HepG2 (cell line): Measurements from ENCODE around the gene TRMT1. TPM values are rescaled to one million over a fixed set of nuclear protein-coding genes. Genes with fewer than 3 reads are reported as not detected.
A peak's percentile ranks its signal among the peaks of the same experiment; 100 is the strongest.

Experiments
- CHD2 ChIP-seq: IDR thresholded peaks from 2 replicates; pipeline ENCODE4 v1.6.1; 2011; ENCODE audit warnings: low read depth, low read length, improper control_type of control experiment
- FUBP1 ChIP-seq: sonication (generic); formaldehyde crosslinking; IDR thresholded peaks from 2 replicates; pipeline ENCODE4 v1.5.1; 2020; ENCODE audit warnings: missing genetic modification reagents, mild to moderate bottlenecking, borderline replicate concordance
- KAT7 ChIP-seq: IDR thresholded peaks from 2 replicates; pipeline ENCODE4 v1.6.1; 2018; ENCODE audit warnings: borderline replicate concordance, missing compliant biosample characterization
- MAZ ChIP-seq, 2 experiments: sonication (generic) in 1 of 2; formaldehyde crosslinking in 1 of 2; IDR thresholded peaks; 2 replicates each; pipeline versions ENCODE4 v1.5.0 to v1.6.1; 2012 to 2020; ENCODE audit warnings: low read depth in 2 of 2, mild to moderate bottlenecking in 2 of 2, borderline replicate concordance in 1 of 2, improper control_type of control experiment in 1 of 2, low read length in 1 of 2, missing genetic modification reagents in 1 of 2, moderate library complexity in 1 of 2
- NR2F1 ChIP-seq, 2 experiments: fragments of 450-650 bp in 1 of 2; formaldehyde crosslinking in 1 of 2; IDR thresholded peaks; 2 replicates each; pipeline versions ENCODE4 v1.5.0 to v1.6.1; 2016 to 2020; ENCODE audit warnings: mild to moderate bottlenecking in 1 of 2, missing compliant biosample characterization in 1 of 2, missing genetic modification reagents in 1 of 2, moderate library complexity in 1 of 2
- PRDM15 ChIP-seq: sonication (generic); formaldehyde crosslinking; IDR thresholded peaks from 2 replicates; pipeline ENCODE4 v1.4.0; 2020; ENCODE audit warnings: missing genetic modification reagents
- SMAD9 ChIP-seq: sonication (generic); formaldehyde crosslinking; IDR thresholded peaks from 2 replicates; pipeline ENCODE4 v1.5.1; 2020; ENCODE audit warnings: mild to moderate bottlenecking, missing genetic modification reagents
- SP4 ChIP-seq: sonication (generic); formaldehyde crosslinking; IDR thresholded peaks from 2 replicates; pipeline ENCODE4 v1.8.1; 2023; ENCODE audit warnings: mild to moderate bottlenecking, missing genetic modification reagents
- THAP11 ChIP-seq: IDR thresholded peaks from 2 replicates; pipeline ENCODE4 v1.6.1; 2016; ENCODE audit warnings: missing biosample characterization, missing genetic modification reagents
- ZFX ChIP-seq: sonication (generic); formaldehyde crosslinking; IDR thresholded peaks from 2 replicates; pipeline ENCODE4 v1.4.0; 2020; ENCODE audit warnings: mild to moderate bottlenecking, low read depth, missing genetic modification reagents, moderate library complexity
- ZHX2 ChIP-seq, 2 experiments: sonication (generic) in 1 of 2; formaldehyde crosslinking in 1 of 2; IDR thresholded peaks; 2 replicates each; pipeline versions ENCODE4 v1.6.1 to v1.9.0; 2014 to 2022; ENCODE audit warnings: antibody characterized with exemption in 1 of 2, borderline replicate concordance in 1 of 2, inconsistent platforms in 1 of 2, low read depth in 1 of 2, missing genetic modification reagents in 1 of 2
- ZZZ3 ChIP-seq: sonication (generic); formaldehyde crosslinking; IDR thresholded peaks from 2 replicates; pipeline ENCODE4 v1.4.0; 2020; ENCODE audit warnings: missing genetic modification reagents, mild to moderate bottlenecking, borderline replicate concordance
- polyA plus RNA-seq, 8 experiments: library from polyadenylated mRNA; depleted of rRNA in 3 of 8; stranded (reverse) in 7 of 8; unstranded in 1 of 8; fragments of >200 nt; fragmentation: Illumina TruSeq in 4 of 8; extraction: Trizol in 4 of 8; gene quantifications; 2 replicates each; pipeline versions ENCODE4 v1.2.1 to v1.2.3, GENCODE V29; 2011 to 2016; ENCODE audit warnings: low read depth in 4 of 8, missing spikeins in 1 of 8, mixed read lengths in 1 of 8; ENCODE audit not compliant: insufficient read depth in 1 of 8
- total RNA-seq, 5 experiments: library from RNA; depleted of rRNA; stranded (reverse); fragments of >200 nt; fragmentation: Illumina TruSeq; extraction: Trizol; gene quantifications; 2 replicates each; pipeline ENCODE4 v1.2.3, GENCODE V29; 2016; ENCODE audit warnings: low read depth in 1 of 5
- TF ChIP-seq, protein P1 (sequence below): sonication (generic); formaldehyde crosslinking; IDR thresholded peaks from 2 replicates; pipeline ENCODE4 v1.5.1; 2020; ENCODE audit warnings: missing genetic modification reagents, mild to moderate bottlenecking, borderline replicate concordance

TRMT1 gene
- total and polyA plus RNA-seq, 2 of the 13 experiments (the other 11 are each of a cell fraction or from before 2014, with no cell fraction given), result 35.5 to 44.1 TPM

GRCh38 chr19:13055213-13056051, 61.1 kb downstream of the TRMT1 start (continued):
- TF ChIP-seq FUBP1 (CRISPR knock-in tag), result no peak
- no peak for TF ChIP-seq ZHX2 (IDR thresholded peaks at IDR 0.05; ENCODE audit: low read depth)
- TF ChIP-seq ZHX2 (CRISPR knock-in tag; IDR thresholded peaks at IDR 0.05; ENCODE audit: borderline replicate concordance), result no peak
- TF ChIP-seq ZFX (CRISPR knock-in tag), result peak; percentile 57; the same call in 1 of the 2 replicates
- TF ChIP-seq NR2F1 (CRISPR knock-in tag; IDR thresholded peaks at IDR 0.05), result no peak
- TF ChIP-seq ZZZ3, result no peak
- no peak for TF ChIP-seq CHD2
- no peak for TF ChIP-seq KAT7 (CRISPR knock-in tag)
- TF ChIP-seq MAZ (IDR thresholded peaks at IDR 0.05; ENCODE audit: borderline replicate concordance, low read depth, low read length), result no peak
- no peak; the same call in 1 of the 2 replicates for TF ChIP-seq MAZ (CRISPR knock-in tag; IDR thresholded peaks at IDR 0.05; ENCODE audit: low read depth)
- TF ChIP-seq, protein P1, sequence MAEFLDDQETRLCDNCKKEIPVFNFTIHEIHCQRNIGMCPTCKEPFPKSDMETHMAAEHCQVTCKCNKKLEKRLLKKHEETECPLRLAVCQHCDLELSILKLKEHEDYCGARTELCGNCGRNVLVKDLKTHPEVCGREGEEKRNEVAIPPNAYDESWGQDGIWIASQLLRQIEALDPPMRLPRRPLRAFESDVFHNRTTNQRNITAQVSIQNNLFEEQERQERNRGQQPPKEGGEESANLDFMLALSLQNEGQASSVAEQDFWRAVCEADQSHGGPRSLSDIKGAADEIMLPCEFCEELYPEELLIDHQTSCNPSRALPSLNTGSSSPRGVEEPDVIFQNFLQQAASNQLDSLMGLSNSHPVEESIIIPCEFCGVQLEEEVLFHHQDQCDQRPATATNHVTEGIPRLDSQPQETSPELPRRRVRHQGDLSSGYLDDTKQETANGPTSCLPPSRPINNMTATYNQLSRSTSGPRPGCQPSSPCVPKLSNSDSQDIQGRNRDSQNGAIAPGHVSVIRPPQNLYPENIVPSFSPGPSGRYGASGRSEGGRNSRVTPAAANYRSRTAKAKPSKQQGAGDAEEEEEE (CRISPR knock-in tag), result no peak
- TF ChIP-seq THAP11, result 0 out of 2 replicates have a peak, but pooled peaks have one; percentile 33
- TF ChIP-seq PRDM15 (CRISPR knock-in tag), result no peak
- no peak for TF ChIP-seq SMAD9 (CRISPR knock-in tag)
- no peak for TF ChIP-seq SP4 (CRISPR knock-in tag)
